ENCODE measurements around the gene MTX1. TPM values are rescaled to one million over a fixed set of nuclear protein-coding genes. Genes with fewer than 3 reads are reported as not detected.

Gene MTX1
- total and polyA plus RNA-seq, 2 experiments from 2014 or later: 77.7 to 106 TPM

- no peaks in the 10 kb centered on the region for H3K36me3 ChIP-seq (ENCODE audit: insufficient read depth)
- H3K79me2 ChIP-seq (replicated peaks; ENCODE audit: insufficient read depth): 0 out of 2 replicates have a peak, but pooled peaks cover 7% of the 10 kb centered on the region
- peak overlapping the region; percentile 90 for H3K4me2 ChIP-seq
- H3K9me2 ChIP-seq (ENCODE audit: insufficient read depth): no peaks in the 10 kb centered on the region
- TF ChIP-seq NANOG (IDR thresholded peaks at IDR 0.05; ENCODE audit: borderline replicate concordance): 0 out of 2 replicates have a peak, but pooled peaks have one; percentile 20
- peak; percentile 86 for TF ChIP-seq POLR2AphosphoS5 (IDR thresholded peaks at IDR 0.05; ENCODE audit: low read depth)
- TF ChIP-seq REST (IDR thresholded peaks at IDR 0.05; ENCODE audit: unreplicated experiment): no peak
- TF ChIP-seq ETS1 (IDR thresholded peaks at IDR 0.05): peak; percentile 58
- TF ChIP-seq ZNF462 (CRISPR knock-in tag; IDR thresholded peaks at IDR 0.05): no peak
- no peak for TF ChIP-seq JUNB (IDR thresholded peaks at IDR 0.05; ENCODE audit: unreplicated experiment)
- no peak for TF ChIP-seq EZH2phosphoT487 (IDR thresholded peaks at IDR 0.05; ENCODE audit: unreplicated experiment)
- no peak for TF ChIP-seq ZNF331 (CRISPR knock-in tag; IDR thresholded peaks at IDR 0.05; ENCODE audit: low read depth)
- TF ChIP-seq EZH2 (IDR thresholded peaks at IDR 0.05; ENCODE audit: low read depth, unreplicated experiment): no peak
- peak in 1 of 2 experiments; percentile 38; a peak in 2 of 4 replicates for TF ChIP-seq CTCF (conservative IDR thresholded peaks at IDR 0.05; ENCODE audit: low read depth in 2 of 2)
- peak; percentile 89 for TF ChIP-seq CREB1 (CRISPR knock-in tag; IDR thresholded peaks at IDR 0.05; ENCODE audit: low read depth)
- no peak for TF ChIP-seq ZNF114 (CRISPR knock-in tag; IDR thresholded peaks at IDR 0.05)
- no peak for TF ChIP-seq STAT1 (IDR thresholded peaks at IDR 0.05; ENCODE audit: unreplicated experiment)
- Mint-ChIP-seq H3K36me3 (ENCODE audit: low read depth) (peaks cover 23% of the 10 kb centered on the region; the same call in 2 of the 3 replicates), H3K9me3 (no peaks in the 10 kb centered on the region), H3K4me3 (peak overlapping the region; percentile 69), H3K27ac (peak overlapping the region; percentile 47), H3K4me1 (peaks cover 17% of the 10 kb centered on the region), H3K27me3 (ENCODE audit: insufficient read depth, low read depth, poor library complexity) (peaks cover 33% of the 10 kb centered on the region)
- H4K20me1 ChIP-seq (replicated peaks; ENCODE audit: insufficient read depth): no peaks in the 10 kb centered on the region
- H3K27me3 ChIP-seq (ENCODE audit: insufficient read depth): peaks cover 30% of the 10 kb centered on the region
- peak; percentile 100 for DNase-seq (ENCODE audit: low spot score)
- peak; percentile 92 for ATAC-seq
- H2AFZ ChIP-seq: peak overlapping the region; percentile 2
- H3K27ac ChIP-seq (ENCODE audit: low read depth): peak overlapping the region; percentile 91
- H3K4me1 ChIP-seq (ENCODE audit: insufficient read depth): peaks cover 19% of the 10 kb centered on the region
- H3K4me3 ChIP-seq: peak overlapping the region; percentile 70
- 0 out of 2 replicates have a peak, but pooled peaks cover 10% of the 10 kb centered on the region for H3F3A ChIP-seq (replicated peaks; ENCODE audit: low read depth)
Observed at GRCh38 chr1:155244368-155245162, 36.1 kb downstream of the MTX1 start.
